Left cardiac atrium (tissue), 4 donors: ENCODE data around the gene PIEZO1. TPM values are rescaled to one million over a fixed set of nuclear protein-coding genes. Genes with fewer than 3 reads are reported as not detected.
"Not testable (repeated sequence)": the region's sequence is repeated elsewhere in the genome, so short reads cannot be mapped to it uniquely, and the experiment has no call there.

Experiments used
- ATAC-seq, 2 donors: fragments of 200-7000 bp; cut with Tn5 transposase; one replicate each; pipeline ENCODE4 v1.9.1; 2020; ENCODE audit warnings: mild to moderate bottlenecking in 2 of 2, moderate library complexity in 2 of 2
- DNase-seq: peaks from one replicate; pipeline ENCODE4 v3.0.0-alpha.2; 2020
- intact Hi-C, 2 donors: fragments of 100-400 bp; cut with DNase I; formaldehyde crosslinking; loops; one replicate each; pipeline versions ENCODE4 v1.14.1 to v1.15.1; 2022 to 2023
- total RNA-seq, 2 donors: library from RNA; stranded (reverse); fragmentation: NEBNext Ultra II Directional; extraction: Animal tissue kit (Norgen Biotek cat#: 25700); gene quantifications; one replicate each; pipeline ENCODE4 v1.2.1, GENCODE V29; 2021
- donor health status: DM: no; HTN: yes; CAD: no.
- donor health status: DM: no; HTN: yes; CAD: no; lungs with severe emphysema.
- donor health status: DM: yes; HTN: yes; CAD: no.
- donor health status: Dilated cardiomyopathy.

PIEZO1 gene
- total RNA-seq, 2 donors from 2014 or later: 50.6 to 63.6 TPM

DNA sequence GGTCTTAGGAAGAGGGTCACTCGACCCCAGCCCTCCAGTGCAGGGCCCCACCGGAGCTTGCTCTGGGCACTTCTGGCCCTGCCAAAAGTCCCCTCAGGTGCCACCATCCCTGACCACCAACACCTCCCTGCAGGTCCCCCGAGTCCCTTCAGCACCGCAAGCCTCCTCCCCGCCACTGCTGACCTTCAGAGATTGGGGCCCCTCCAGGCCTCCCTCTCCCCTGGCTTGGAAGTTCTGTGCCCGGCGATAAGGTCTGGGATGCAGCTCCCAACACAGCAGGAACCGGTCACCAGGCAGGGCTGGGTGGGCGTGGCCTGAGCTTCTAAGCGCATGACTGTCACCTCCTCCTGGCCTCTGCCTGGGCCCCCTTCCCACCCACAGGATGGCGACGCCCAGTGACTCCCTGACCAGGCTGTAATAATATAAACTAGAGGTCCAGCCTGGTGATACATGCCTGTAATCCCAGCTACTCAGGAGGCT lies 11.2 kb downstream of the PIEZO1 start:
- intact Hi-C loops: no loop called here
- DNase-seq: peak; percentile 89
- peak; percentile 39 to 45 for ATAC-seq

DNA sequence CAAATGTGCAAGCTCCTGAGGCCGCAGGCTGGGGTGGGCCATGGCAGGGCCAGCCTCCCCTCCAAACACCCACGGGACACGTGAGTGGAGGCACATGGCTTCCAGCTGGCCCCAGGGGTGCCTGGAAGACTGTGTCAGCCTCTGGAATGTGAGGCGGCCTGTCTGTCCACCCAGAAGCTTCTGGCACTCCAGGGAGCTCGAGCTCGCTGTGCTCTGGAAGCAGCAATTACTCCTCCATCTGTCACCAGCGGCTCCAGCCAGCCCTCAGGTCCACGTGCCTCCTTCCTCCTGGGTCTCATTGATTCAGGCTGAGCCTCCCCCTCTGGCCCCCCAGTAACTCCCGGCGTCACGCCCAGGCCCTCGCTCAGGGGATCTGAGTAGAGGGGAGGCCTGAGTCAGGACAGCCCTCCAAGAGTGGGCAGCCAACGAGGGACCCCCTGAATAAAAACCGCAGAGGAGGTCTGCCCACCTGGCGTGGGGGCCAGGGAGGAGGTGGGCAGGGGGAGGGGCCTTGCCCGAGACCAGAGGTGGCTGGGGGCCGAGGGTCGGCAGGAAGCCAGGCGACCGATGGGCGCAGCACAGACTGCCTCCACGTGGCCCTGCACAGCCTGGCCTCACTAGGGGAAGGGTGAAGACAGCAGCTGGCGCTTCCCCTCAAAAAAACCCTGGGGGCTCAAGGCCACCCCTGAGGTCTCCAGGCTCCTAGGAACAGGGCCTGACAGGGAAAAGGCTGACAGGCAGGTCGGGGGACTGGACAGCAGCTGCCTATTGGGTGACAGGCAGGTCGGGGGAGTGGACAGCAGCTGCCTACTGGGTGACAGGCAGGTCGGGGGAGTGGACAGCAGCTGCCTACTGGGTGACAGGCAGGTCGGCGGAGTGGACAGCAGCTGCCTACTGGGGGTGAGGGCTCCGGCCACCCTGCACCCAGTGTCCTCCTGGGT lies 11.9 kb downstream of the PIEZO1 start:
- ATAC-seq (peak; percentile 23 to 61), DNase-seq (peak; percentile 68)
- intact Hi-C loops: no loop called here

DNA sequence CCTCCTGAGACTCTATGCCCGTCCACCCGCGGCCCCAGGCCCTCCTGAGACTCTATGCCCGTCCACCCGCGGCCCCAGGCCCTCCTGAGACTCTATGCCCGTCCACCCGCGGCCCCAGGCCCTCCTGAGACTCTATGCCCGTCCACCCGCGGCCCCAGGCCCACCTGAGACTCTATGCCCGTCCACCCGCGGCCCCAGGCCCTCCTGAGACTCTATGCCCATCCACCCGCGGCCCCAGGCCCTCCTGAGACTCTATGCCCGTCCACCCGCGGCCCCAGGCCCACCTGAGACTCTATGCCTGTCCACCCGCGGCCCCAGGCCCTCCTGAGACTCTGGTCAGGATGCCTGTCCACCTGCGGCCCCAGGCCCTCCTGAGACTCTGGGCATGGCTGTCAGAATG lies 13.2 kb downstream of the PIEZO1 start:
- ATAC-seq, DNase-seq, intact Hi-C loops: not testable (repeated sequence)

DNA sequence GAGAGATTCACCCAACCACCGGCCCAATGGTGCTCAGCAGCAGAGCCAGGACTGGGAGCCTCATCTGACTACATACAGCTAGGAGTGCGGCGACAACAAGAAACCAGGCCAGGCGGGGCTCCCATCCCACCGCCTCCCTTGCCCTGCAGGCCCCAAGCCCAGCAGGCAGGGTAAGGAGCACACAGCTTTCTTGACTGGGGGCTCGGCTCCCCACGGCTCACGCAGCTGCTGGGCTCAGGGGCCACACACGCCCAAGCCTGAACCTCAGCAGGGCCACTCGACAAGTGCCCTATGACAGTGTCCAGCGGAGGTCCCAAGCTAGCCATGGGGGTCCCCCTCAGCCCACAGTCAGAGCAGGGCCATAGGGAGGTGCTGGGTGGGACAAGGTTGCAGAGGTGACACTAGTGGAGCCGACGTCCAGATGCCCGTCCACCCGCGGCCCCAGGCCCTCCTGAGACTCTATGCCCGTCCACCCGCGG lies 13.7 kb downstream of the PIEZO1 start:
- ATAC-seq (no peak), DNase-seq (no peak)
- intact Hi-C loops: no loop called here

DNA sequence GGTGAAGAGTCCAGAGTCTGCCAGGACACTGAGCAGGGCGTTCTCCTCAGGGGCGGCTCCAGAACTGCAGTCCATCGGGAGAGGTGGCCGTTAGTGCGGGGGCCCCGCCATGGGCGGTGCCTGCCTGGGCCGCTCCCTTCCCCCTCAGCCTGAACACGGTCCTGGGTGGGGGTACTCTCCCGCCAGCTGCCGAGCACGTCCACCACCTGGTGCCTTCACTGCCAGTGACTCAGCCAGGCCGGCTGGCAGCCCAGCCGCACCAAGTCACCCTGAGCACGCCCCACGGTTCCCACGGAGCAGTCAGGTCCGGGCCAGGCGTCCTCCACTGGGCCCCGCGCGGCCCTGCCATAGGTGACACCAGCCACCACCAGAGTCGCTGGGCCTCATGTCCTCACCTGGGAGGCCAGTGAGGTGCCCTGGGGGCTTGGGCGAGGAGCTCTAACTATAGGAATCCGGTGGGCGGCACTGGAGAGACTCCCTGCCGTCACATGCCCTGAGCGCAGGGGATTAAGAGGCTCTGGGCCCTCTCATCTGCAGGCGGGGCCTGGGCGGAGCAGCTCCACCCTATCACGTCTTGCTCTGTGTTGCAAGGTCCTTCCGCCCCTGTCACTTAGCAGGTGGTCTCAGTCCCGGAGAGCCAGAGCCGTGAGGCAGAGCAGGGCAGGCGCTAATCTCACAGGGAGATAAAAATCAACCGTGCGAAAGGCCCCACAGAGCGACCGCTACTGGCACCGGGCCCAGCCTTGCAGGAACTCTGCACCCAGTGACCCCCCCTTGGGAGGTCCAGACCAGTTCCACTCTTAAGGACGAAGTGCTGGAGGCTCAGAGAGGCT lies 14.3 kb downstream of the PIEZO1 start:
- DNase-seq (no peak), ATAC-seq (peak in 1 of 2 donors; percentile 46)
- intact Hi-C loops: no loop called here

DNA sequence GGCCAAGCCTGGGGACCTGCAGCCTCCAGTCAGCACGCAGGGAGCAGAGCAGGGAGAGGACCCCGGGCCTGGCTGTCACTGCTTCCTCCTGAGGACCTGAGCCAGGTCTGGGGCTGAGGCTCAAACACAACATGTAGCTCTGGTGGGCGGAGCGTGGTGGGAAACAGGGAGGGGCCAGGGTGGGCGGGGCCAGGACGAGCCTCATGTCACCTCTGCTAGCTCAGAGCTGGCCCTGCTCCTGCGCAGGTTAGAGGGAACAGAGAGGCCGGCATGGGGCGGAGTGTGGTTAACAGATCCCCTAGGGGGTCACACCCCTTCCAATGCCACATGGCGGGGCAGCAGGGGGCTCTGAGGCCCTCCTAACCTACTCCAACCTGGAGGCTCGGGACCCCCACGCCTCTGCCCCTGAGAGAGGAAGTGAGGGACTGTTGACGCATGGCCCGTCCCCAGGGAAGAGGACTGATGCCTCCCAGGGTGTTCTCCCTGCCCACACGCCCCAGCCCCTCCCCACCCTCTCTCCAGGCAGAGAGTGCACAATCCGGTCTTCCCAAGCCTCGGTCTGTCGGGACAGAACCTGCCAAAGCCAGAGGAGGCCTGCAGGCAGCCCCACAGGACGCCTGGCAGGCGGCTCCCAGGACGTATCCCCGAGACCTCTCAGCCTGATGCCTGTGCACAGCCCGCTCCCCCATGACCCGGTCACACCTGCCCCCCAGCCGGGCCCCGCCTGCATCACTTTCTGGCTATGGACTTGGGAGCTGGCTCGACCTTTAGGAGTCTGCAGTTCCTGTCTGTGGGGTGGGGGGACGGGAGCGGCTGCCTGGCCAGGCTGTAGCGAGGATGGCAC lies 15.2 kb downstream of the PIEZO1 start:
- DNase-seq: no peak
- intact Hi-C loops: no loop called here

DNA sequence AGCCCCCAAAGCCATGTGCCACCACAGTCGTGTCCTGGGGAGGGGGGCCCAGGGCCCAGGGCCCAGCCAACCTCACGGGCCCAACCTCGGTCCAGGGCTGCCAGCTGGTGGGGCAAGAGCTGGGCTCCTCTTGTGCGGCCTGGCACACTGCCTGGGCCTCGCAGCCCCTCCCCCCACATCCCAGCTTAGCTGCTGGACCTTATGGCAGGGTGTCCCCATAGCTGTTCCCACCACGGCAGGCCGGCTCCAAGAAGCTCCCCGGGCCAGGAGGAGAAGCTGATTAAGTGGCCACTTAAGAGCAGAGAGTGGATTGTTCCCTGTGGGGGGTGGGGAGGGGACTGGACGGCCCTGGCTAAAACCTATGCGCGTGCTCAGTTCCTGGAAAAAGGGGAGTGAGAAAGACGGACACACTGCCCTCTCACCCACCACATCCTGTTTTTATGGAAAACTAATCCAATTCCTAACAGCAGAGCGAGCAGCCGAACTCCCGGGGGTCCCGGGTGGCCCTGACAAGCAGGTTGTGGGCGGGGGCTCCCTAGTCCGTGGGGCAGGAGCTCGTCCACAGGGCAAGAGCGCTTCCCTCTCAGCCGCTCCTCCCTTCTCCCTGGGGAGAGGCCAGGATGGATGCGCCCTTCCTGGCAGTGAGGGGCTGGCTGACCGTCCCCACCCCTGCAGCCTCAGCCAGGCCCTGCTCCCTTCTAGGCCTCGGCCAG lies 16.8 kb downstream of the PIEZO1 start:
- DNase-seq: peak; percentile 68
- ATAC-seq: peak; percentile 30 to 64
- intact Hi-C loops: no loop called here

More for the DNA sequence above, 15.2 kb downstream of the PIEZO1 start:
- peak in 1 of 2 donors; percentile 3 for ATAC-seq

DNA sequence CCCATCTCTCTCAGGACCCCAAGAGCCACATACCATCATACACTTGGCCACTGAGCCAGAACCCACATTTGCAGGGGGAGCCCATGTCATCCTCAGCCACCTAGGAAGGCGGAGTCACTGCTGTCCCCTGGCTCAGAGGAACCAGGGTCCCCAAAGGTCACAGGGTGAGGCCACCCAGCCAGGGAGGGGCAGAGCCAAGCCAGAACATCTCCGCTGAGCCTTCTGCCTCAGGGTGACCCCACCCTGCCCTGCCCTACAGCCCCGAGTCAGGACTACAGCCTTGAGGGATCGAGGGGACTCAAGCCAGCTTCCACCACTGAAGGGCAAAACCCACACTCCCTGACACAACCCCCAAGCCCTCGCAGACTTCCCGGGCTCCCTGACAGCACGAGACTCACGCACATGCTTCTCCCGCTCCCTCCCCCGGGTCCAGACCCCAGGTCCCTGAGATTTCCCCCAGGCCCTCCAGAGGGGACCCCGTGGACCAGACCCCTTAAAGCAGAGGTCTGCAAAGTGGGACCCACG lies 17.4 kb downstream of the PIEZO1 start:
- ATAC-seq (peak in 1 of 2 donors; percentile 5), DNase-seq (no peak)
- intact Hi-C loops: no loop called here

DNA sequence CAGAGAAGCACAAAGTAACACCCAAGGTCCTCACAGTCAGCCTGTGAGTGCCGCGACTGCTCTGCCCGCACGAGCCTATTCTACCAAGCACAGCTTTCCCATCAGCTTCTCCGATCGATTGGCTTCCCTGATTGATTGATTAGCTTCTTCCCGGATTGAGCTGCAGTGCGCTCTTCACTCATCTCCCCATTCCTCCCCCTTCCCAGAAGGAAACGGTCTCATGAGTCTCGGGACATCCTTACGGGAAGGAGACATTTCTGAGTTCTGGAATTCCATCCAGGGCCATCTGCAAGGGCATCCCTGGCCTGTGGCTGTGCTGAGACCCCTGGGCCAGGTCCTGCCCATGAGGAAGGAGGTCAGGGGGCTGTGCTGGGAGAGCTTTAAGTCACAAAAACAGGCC lies 18.0 kb downstream of the PIEZO1 start:
- intact Hi-C loops: no loop called here
- no peak for ATAC-seq
- DNase-seq: no peak

GRCh38 chr16:88764913-88765349 lies 20.1 kb downstream of the PIEZO1 start:
- DNase-seq (no peak), ATAC-seq (no peak)
- intact Hi-C loops: no loop called here

GRCh38 chr16:88764080-88764479 lies 20.9 kb downstream of the PIEZO1 start:
- intact Hi-C loops: no loop called here
- ATAC-seq (no peak), DNase-seq (no peak)

DNA sequence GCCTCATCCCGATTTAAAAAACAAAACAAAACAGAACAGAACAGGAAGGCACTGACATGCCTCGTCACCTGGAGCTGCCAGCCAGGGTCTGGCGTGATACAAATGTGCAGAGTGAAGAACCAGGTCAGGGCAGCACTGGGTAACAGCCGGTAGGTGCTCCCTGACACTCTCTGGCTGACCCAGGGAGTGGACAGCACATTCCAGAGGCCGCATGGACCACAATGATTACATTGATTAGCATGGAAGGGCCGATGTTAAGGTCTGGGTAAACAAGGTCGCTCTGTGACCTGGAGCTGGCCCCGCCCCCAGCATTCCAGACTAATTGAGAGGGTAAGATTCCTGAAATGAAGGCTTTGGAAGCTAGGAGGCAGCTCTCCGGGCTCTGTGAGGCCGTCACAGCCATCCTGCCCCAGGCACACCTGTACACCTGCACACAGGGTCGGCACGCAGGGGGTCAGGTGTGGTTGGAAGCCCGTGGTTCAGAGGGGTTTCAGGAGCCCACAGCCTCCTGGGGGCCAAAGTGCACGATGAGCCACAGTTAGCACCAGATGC lies 21.4 kb downstream of the PIEZO1 start:
- ATAC-seq (no peak), DNase-seq (no peak)
- intact Hi-C loops: no loop called here

- no peak for ATAC-seq
- intact Hi-C loops: no loop called here
- no peak for DNase-seq
Measured at GRCh38 chr16:88762941-88763340, 22.1 kb downstream of the PIEZO1 start.

GRCh38 chr16:88762258-88762870 lies 22.7 kb downstream of the PIEZO1 start:
- DNase-seq: no peak
- intact Hi-C loops: no loop called here
- ATAC-seq: no peak

DNA sequence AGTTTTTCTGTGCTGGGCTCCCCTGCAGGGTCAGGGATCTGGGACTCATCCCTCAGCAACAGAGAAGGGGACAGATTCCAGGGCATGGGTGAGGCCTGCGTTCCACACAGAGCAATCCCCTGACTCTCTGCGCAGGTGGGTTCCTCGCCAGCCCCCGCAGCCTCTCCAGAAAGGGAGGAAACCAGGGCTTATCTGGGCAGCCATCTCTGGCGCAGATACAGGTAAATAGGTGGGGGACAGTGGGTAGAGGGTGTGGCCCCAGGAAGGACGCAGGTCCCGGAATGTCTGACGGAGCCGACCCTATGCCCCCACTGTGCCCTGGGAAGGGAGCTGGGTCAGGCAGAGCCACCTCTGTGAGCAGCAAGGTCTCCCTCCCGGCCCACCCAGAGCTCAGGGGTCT lies 23.2 kb downstream of the PIEZO1 start:
- DNase-seq: no peak
- intact Hi-C loops: no loop called here
- ATAC-seq: no peak

GRCh38 chr16:88761143-88761534 lies 23.9 kb downstream of the PIEZO1 start:
- intact Hi-C loops: no loop called here
- no peak for ATAC-seq
- no peak for DNase-seq

- no peak for DNase-seq
- intact Hi-C loops: no loop called here
- no peak for ATAC-seq
Measured at GRCh38 chr16:88760424-88761142, 24.4 kb downstream of the PIEZO1 start.
